Measurements from ENCODE around the gene CDC42BPA.

The CDC42BPA gene

DNA sequence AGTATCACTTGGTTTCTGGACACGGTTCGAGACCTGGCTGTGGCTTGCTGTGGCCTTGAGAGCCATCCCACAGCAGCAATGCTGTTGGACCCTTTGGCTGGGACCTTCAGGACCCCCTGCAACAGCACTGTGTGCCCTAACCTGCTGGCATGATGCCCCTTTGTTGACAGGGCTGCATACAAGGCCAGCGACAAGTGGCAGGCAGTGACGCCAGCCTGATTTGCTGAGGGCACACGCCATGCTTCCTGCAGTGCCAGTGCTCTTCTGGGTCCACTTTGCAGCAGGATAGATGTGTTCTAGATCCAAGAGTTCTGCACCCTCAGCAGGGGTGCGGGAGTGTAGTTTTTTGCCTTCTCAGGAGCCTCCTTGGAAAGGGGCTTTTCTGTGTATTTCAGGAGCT lies 345.4 kb downstream of the CDC42BPA start:
- H3K4me3 ChIP-seq (ENCODE audit: low read depth in 1 of 2, low read length in 2 of 2), result no peak overlapping the region
- peaks cover 30% of the 10 kb centered on the region for H3K4me1 ChIP-seq (ENCODE audit: insufficient read depth, low read length)

DNA sequence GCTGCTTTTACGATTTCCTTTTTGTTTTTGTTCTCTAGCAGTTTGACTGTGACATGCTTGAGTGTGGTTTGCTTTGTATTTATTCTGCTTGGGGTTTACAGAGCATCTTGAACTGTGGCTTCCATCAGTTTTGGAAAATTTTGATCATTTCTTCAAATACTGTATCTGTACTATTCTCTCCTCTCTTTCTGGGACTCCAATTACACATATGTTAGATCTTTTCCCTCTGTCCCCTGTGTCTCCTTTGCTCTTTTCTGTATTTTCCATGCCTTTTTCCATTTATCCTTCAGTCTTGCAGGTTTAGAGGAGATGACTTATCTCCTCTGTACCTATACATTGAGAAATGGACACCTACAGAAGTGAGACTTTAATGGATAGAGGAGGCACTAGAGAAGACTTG lies 346.5 kb downstream of the CDC42BPA start:
- Histone ChIP-seq H3K9ac (ENCODE audit: low read length) (no peak overlapping the region), H3K9me3 (ENCODE audit: low read length) (peaks cover 5% of the 10 kb centered on the region), H3K4me1 (ENCODE audit: insufficient read depth, low read length) (peaks cover 30% of the 10 kb centered on the region), H3K27ac (ENCODE audit: low read depth, low read length) (no peak overlapping the region), H3K4me3 (ENCODE audit: low read depth in 1 of 2, low read length in 2 of 2) (peak overlapping the region in 1 of 2 donors; percentile 21), H3K36me3 (ENCODE audit: insufficient read depth, low read length) (no peaks in the 10 kb centered on the region), H3K27me3 (ENCODE audit: control insufficient read depth in 1 of 2, insufficient read depth in 2 of 2, low read length in 2 of 2) (no peaks in the 10 kb centered on the region)

More for the DNA sequence above, 345.4 kb downstream of the CDC42BPA start:
- H3K9me3 ChIP-seq (ENCODE audit: low read length), result peaks cover 5% of the 10 kb centered on the region
- peak overlapping the region; percentile 93 for H3K27ac ChIP-seq (ENCODE audit: low read depth, low read length)
- H3K36me3 ChIP-seq (ENCODE audit: insufficient read depth, low read length), result peaks cover 4% of the 10 kb centered on the region
- H3K27me3 ChIP-seq (ENCODE audit: control insufficient read depth in 1 of 2, insufficient read depth in 2 of 2, low read length in 2 of 2), result no peaks in the 10 kb centered on the region
- H3K9ac ChIP-seq (ENCODE audit: low read length), result no peak overlapping the region

DNA sequence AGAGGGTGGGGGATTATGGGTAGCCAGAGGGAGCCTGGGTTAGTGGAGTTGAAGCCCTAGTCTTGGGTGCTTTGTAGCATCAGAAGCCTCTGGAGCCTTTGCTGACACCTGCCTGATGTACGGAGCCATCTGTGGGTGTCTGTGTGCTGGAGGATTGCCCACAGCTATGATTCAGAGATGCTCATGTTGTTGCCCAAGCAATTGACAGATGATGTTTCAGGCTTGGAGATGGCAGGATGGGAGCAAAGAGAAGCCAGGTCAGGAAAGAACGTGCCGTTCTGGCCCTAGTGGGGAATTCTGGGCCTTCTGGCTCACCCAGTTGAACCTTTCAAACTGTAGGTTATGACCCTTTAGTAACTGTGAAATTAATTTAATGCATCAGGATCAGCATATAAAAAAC lies 350.6 kb downstream of the CDC42BPA start:
- Histone ChIP-seq H3K4me1 (ENCODE audit: insufficient read depth, low read length) (peaks cover 8% of the 10 kb centered on the region), H3K36me3 (ENCODE audit: insufficient read depth, low read length) (peaks cover 21% of the 10 kb centered on the region), H3K27me3 (ENCODE audit: control insufficient read depth in 1 of 2, insufficient read depth in 2 of 2, low read length in 2 of 2) (no peaks in the 10 kb centered on the region), H3K4me3 (ENCODE audit: low read depth in 1 of 2, low read length in 2 of 2) (no peak overlapping the region), H3K9me3 (ENCODE audit: low read length) (peaks cover 5% of the 10 kb centered on the region), H3K27ac (ENCODE audit: low read depth, low read length) (no peak overlapping the region), H3K9ac (ENCODE audit: low read length) (no peak overlapping the region)

DNA sequence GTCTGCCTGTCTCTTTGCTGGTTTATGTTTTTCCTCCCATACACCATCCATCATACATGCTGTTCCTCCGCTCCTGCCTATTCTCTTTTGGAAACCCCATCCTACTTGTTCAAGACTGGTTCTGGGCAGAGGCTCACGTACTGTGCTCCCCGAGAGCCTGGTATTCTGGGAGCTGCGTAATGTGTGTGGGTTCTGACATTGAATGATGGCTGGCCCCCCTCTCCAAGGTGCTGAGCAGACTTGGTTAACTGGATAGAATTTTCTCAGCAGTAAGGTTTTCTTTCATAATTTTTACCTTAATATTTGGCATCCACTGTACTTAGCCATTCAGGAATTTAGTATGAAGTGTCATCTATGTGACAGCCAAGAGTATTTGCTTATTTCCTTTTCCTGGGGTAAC lies 351.6 kb downstream of the CDC42BPA start:
- Histone ChIP-seq H3K4me1 (ENCODE audit: insufficient read depth, low read length) (peaks cover 4% of the 10 kb centered on the region), H3K9me3 (ENCODE audit: low read length) (peaks cover 2% of the 10 kb centered on the region), H3K9ac (ENCODE audit: low read length) (no peak overlapping the region), H3K27ac (ENCODE audit: low read depth, low read length) (no peak overlapping the region), H3K27me3 (ENCODE audit: control insufficient read depth in 1 of 2, insufficient read depth in 2 of 2, low read length in 2 of 2) (no peaks in the 10 kb centered on the region), H3K36me3 (ENCODE audit: insufficient read depth, low read length) (peaks cover 31% of the 10 kb centered on the region), H3K4me3 (ENCODE audit: low read depth in 1 of 2, low read length in 2 of 2) (no peak overlapping the region)

DNA sequence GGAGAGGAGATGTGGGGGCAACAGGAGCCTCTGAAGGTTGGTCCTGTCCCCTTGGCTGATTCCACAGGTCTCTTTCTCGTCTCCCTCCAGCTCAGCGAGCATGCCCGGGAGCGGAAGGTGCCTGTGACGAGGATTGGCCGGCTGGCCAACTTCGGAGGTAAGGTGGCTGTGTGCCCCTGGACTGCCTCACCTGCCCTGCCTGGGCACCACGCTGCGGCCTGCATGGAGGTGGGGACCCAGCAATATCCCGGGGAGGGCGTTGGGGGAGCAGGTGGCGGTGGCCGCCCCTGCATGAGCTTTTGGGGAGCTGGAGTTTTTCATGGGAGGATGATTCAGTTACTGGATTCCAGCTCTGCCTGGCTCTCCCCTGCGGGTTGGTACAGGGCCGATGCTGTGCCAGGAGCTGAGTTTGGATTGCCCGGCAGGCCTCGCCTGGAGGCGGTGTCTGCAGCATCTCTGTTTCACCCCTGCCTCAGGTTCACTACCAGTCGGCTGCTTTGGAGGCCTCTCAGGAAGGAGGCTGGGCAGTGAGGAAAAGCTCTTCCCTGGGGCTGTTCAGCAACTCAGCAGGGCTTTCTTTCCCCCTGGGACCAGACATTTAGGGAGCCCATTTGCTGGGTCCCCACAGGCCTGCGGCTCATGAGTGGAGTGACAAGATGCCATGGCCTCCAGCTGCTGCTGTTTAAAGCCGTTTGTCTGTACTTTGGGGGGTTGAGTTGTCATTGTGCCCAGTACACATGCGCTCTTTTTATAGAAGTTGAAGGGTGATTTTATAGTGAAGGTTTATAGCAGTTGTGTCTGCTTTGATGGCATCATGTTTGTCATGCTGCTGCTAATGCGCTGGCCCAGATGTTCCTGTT lies 352.5 kb downstream of the CDC42BPA start:
- Histone ChIP-seq H3K27me3 (ENCODE audit: control insufficient read depth in 1 of 2, insufficient read depth in 2 of 2, low read length in 2 of 2) (no peaks in the 10 kb centered on the region), H3K27ac (ENCODE audit: low read depth, low read length) (no peak overlapping the region), H3K9ac (ENCODE audit: low read length) (no peak overlapping the region), H3K4me1 (ENCODE audit: insufficient read depth, low read length) (peaks cover 4% of the 10 kb centered on the region), H3K36me3 (ENCODE audit: insufficient read depth, low read length) (peaks cover 32% of the 10 kb centered on the region), H3K4me3 (ENCODE audit: low read depth in 1 of 2, low read length in 2 of 2) (no peak overlapping the region), H3K9me3 (ENCODE audit: low read length) (no peaks in the 10 kb centered on the region)

DNA sequence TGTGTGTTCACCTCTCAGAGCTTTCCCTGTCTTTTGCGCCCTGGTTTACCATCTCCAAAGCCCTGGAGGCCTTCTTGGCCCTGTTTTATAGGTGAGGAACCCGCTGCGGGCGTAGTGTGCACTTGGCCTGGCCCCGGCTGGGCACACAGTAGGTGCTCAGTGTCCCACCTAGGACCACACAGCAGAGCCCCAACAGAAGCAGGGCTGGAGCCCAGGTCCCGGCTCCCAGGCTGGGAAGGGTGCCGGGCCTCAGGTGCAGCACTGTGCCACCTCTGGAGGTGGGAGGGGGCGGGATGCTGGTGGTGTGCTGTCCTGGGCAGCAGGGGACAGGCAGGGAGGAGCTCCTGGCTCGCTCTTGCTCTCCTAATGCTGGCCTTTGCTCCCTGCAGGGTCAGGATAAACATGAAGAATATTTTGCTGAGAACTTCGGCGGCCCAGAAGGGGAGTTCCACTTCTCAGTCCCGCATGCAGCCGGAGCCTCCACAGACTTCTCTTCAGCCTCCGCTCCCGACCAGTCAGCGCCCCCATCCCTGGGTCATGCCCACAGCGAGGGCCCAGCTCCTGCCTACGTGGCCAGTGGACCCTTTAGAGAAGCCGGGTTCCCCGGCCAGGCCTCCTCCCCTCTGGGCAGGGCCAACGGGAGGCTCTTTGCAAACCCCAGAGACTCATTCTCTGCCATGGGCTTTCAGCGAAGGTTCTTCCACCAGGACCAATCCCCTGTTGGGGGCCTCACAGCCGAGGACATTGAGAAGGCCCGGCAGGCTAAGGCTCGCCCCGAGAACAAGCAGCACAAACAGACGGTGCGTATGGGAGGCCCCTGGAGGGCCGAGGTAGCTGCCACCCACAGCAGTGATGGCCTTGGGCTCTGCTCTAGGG lies 353.4 kb downstream of the CDC42BPA start:
- H3K27me3 ChIP-seq (ENCODE audit: control insufficient read depth in 1 of 2, insufficient read depth in 2 of 2, low read length in 2 of 2), result no peaks in the 10 kb centered on the region
- H3K9ac ChIP-seq (ENCODE audit: low read length), result no peak overlapping the region
- H3K27ac ChIP-seq (ENCODE audit: low read depth, low read length), result no peak overlapping the region
- peaks cover 4% of the 10 kb centered on the region for H3K4me1 ChIP-seq (ENCODE audit: insufficient read depth, low read length)
- H3K4me3 ChIP-seq (ENCODE audit: low read depth in 1 of 2, low read length in 2 of 2), result no peak overlapping the region
- peaks cover 32% of the 10 kb centered on the region for H3K36me3 ChIP-seq (ENCODE audit: insufficient read depth, low read length)
- no peaks in the 10 kb centered on the region for H3K9me3 ChIP-seq (ENCODE audit: low read length)

DNA sequence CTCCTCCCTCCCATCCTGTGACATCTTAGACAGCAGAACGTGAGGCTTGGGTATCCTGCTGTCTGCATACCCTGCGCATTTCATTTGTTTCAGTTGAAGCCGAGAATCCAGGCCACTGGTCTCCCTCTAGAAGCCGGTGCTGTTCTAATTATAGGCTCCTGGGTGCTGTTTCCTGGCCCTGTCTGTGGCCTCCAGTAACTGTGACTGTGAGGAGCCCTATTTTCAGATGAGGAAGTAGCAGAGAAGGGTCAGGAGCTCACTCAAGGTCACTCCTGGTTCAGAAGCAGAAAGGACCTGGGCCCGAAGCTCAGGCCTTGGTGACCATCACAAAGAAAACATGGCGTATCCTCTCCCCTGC lies 354.2 kb downstream of the CDC42BPA start:
- Histone ChIP-seq H3K27me3 (ENCODE audit: control insufficient read depth in 1 of 2, insufficient read depth in 2 of 2, low read length in 2 of 2) (no peaks in the 10 kb centered on the region), H3K36me3 (ENCODE audit: insufficient read depth, low read length) (peaks cover 32% of the 10 kb centered on the region), H3K4me3 (ENCODE audit: low read depth in 1 of 2, low read length in 2 of 2) (no peak overlapping the region), H3K9me3 (ENCODE audit: low read length) (no peaks in the 10 kb centered on the region), H3K4me1 (ENCODE audit: insufficient read depth, low read length) (peaks cover 4% of the 10 kb centered on the region), H3K9ac (ENCODE audit: low read length) (no peak overlapping the region), H3K27ac (ENCODE audit: low read depth, low read length) (no peak overlapping the region)

DNA sequence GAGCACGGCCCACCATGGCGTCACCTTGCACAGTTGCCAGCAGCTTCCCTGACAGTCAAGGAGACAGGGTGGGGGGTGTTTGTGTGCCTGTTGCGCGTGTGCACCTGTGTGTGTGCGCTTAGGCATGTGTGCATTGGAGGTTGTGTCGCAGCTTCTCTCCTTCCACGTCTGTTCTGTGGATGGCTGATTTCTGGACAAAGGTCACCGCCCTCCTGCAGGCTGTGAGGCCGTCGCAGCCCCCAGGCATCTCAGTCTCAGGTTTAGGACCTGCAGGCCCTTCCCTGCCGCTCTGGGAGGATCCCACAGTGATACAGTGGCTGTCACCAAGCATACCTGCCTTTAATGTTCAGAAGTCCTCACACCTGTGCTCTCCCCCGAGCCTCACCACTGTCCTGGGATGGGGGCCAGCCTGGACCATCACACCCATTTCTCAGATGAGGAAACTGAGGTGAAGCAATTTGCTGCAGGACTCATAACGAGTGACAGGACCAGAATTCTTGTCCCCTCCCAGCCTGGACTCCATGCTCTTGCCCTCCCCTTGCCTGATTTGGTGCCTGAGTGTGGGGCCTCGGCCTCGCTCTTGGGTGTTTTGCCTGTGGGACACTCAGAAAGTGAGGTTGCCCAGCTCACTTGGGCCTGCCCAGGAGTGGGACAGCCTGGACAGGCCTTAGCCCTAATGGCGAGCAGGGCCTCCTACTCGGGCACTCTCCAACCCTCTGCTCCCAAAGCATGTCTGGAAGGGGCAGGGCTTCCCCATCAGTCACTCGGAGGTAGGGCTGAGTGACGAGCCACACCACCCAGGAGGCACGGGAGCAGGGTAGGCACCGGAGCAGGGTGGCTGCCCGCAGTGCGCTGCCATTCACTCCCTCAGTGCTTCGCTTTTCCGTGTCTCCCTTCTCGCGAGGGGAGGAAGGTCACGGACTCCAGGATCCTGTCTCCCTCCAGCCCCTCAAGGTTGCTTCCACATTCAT lies 355.6 kb downstream of the CDC42BPA start:
- Histone ChIP-seq H3K4me3 (ENCODE audit: low read depth in 1 of 2, low read length in 2 of 2) (no peak overlapping the region), H3K9ac (ENCODE audit: low read length) (no peak overlapping the region), H3K4me1 (ENCODE audit: insufficient read depth, low read length) (peaks cover 4% of the 10 kb centered on the region), H3K36me3 (ENCODE audit: insufficient read depth, low read length) (peaks cover 32% of the 10 kb centered on the region), H3K9me3 (ENCODE audit: low read length) (no peaks in the 10 kb centered on the region), H3K27ac (ENCODE audit: low read depth, low read length) (no peak overlapping the region), H3K27me3 (ENCODE audit: control insufficient read depth in 1 of 2, insufficient read depth in 2 of 2, low read length in 2 of 2) (no peaks in the 10 kb centered on the region)

DNA sequence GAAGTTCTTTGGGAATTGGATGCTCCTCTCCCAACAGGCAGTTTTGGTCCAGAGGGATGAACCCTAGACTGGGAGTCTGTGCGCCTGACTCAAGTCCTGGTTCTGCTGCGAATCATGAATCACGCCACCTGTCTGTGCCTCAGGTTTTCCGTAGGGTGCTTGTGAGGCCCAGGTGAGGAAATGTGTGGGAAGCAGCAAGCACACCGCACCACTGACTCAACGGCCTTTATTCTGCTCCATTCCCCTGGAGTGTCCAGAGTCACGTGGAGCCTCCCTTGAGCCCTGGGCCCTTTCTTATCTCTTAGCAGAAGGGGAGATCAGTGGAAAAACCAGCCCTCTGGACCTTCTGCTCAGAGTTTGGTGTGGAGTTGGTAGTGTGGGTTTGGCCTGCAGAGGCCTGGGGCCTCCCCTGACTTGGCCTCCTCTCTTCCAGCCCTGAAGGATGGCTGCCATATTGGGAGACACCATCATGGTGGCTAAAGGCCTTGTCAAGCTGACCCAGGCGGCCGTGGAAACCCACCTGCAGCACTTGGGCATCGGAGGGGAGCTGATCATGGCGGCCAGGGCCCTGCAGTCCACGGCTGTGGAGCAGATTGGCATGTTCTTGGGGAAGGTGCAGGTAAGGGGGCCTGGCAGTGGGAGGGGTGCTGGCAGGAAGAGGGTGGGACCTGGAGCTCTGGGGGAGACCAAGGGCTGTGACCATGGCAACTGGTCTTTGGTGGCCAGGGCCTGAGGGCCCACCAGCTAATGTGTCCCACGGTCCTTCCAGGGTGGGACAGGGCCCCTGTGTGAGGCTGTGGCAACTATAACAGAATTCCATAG lies 357.1 kb downstream of the CDC42BPA start:
- H3K9ac ChIP-seq (ENCODE audit: low read length), result no peak overlapping the region
- H3K4me1 ChIP-seq (ENCODE audit: insufficient read depth, low read length), result peaks cover 4% of the 10 kb centered on the region
- no peak overlapping the region for H3K4me3 ChIP-seq (ENCODE audit: low read depth in 1 of 2, low read length in 2 of 2)
- H3K27ac ChIP-seq (ENCODE audit: low read depth, low read length), result no peak overlapping the region
- H3K36me3 ChIP-seq (ENCODE audit: insufficient read depth, low read length), result peaks cover 28% of the 10 kb centered on the region
- H3K9me3 ChIP-seq (ENCODE audit: low read length), result no peaks in the 10 kb centered on the region
- H3K27me3 ChIP-seq (ENCODE audit: control insufficient read depth in 1 of 2, insufficient read depth in 2 of 2, low read length in 2 of 2), result no peaks in the 10 kb centered on the region

DNA sequence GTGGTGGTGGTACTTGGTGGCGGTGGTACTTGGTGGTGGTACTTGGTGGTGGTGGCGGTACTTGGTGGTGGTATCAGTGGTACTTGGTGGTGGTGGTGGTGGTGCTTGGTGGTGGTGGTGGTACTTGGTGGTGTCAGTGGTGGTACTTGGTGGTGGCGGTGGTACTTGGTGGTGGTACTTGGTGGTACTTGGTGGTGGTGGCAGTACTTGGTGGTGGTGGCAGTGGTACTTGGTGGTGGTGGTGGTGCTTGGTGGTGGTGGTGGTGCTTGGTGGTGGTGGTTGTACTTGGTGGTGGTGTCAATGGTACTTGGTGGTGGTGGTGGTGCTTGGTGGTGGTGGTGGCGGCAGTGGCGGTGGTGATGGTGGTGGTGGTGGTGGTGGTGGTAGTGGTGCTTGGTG lies 358.0 kb downstream of the CDC42BPA start:
- Histone ChIP-seq H3K9ac (ENCODE audit: low read length) (no peak overlapping the region), H3K36me3 (ENCODE audit: insufficient read depth, low read length) (peaks cover 22% of the 10 kb centered on the region), H3K4me1 (ENCODE audit: insufficient read depth, low read length) (peaks cover 4% of the 10 kb centered on the region), H3K4me3 (ENCODE audit: low read depth in 1 of 2, low read length in 2 of 2) (no peak overlapping the region), H3K27me3 (ENCODE audit: control insufficient read depth in 1 of 2, insufficient read depth in 2 of 2, low read length in 2 of 2) (no peaks in the 10 kb centered on the region), H3K9me3 (ENCODE audit: low read length) (no peaks in the 10 kb centered on the region), H3K27ac (ENCODE audit: low read depth, low read length) (no peak overlapping the region)
